Measurements from ENCODE around the gene ROCK2.

Gene ROCK2

GRCh38 chr2:11304476-11304875 is 40.0 kb downstream of the ROCK2 start:
- Histone ChIP-seq H3K27me3 (ENCODE audit: low read depth, low read length) (no peaks in the 10 kb centered on the region), H3K4me1 (ENCODE audit: control insufficient read depth in 1 of 2, insufficient read depth in 2 of 2, low read length in 2 of 2) (peaks cover 5 to 12% of the 10 kb centered on the region in 2 donors), H3K4me3 (ENCODE audit: low read depth in 1 of 2, low read length in 2 of 2) (no peak overlapping the region), H3K27ac (ENCODE audit: low read length) (no peak overlapping the region), H3K9me3 (ENCODE audit: control insufficient read depth in 1 of 2, low read length in 2 of 2) (no peaks in the 10 kb centered on the region), H3K36me3 (ENCODE audit: control insufficient read depth in 1 of 2, insufficient read depth in 2 of 2, low read length in 2 of 2) (no peaks in the 10 kb centered on the region)

- Histone ChIP-seq H3K4me3 (ENCODE audit: low read depth in 1 of 2, low read length in 2 of 2) (no peak overlapping the region), H3K27me3 (ENCODE audit: low read depth, low read length) (no peaks in the 10 kb centered on the region), H3K36me3 (ENCODE audit: control insufficient read depth in 1 of 2, insufficient read depth in 2 of 2, low read length in 2 of 2) (no peaks in the 10 kb centered on the region), H3K9me3 (ENCODE audit: control insufficient read depth in 1 of 2, low read length in 2 of 2) (no peaks in the 10 kb centered on the region), H3K4me1 (ENCODE audit: control insufficient read depth in 1 of 2, insufficient read depth in 2 of 2, low read length in 2 of 2) (peaks cover 5 to 12% of the 10 kb centered on the region in 2 donors), H3K27ac (ENCODE audit: low read length) (no peak overlapping the region)
These were observed 41.0 kb downstream of the ROCK2 start for GRCh38 chr2:11303290-11304013.

GRCh38 chr2:11299439-11299838 is 45.0 kb downstream of the ROCK2 start:
- Histone ChIP-seq H3K36me3 (ENCODE audit: control insufficient read depth in 1 of 2, insufficient read depth in 2 of 2, low read length in 2 of 2) (no peaks in the 10 kb centered on the region), H3K4me3 (ENCODE audit: low read depth in 1 of 2, low read length in 2 of 2) (no peak overlapping the region), H3K4me1 (ENCODE audit: control insufficient read depth in 1 of 2, insufficient read depth in 2 of 2, low read length in 2 of 2) (peaks cover 0 to 2% of the 10 kb centered on the region in 2 donors), H3K9me3 (ENCODE audit: control insufficient read depth in 1 of 2, low read length in 2 of 2) (no peaks in the 10 kb centered on the region), H3K27me3 (ENCODE audit: low read depth, low read length) (no peaks in the 10 kb centered on the region), H3K27ac (ENCODE audit: low read length) (no peak overlapping the region)

GRCh38 chr2:11298592-11298991 is 45.8 kb downstream of the ROCK2 start:
- Histone ChIP-seq H3K36me3 (ENCODE audit: control insufficient read depth in 1 of 2, insufficient read depth in 2 of 2, low read length in 2 of 2) (no peaks in the 10 kb centered on the region), H3K27me3 (ENCODE audit: low read depth, low read length) (no peaks in the 10 kb centered on the region), H3K27ac (ENCODE audit: low read length) (no peak overlapping the region), H3K4me3 (ENCODE audit: low read depth in 1 of 2, low read length in 2 of 2) (no peak overlapping the region), H3K4me1 (ENCODE audit: control insufficient read depth in 1 of 2, insufficient read depth in 2 of 2, low read length in 2 of 2) (peaks cover 0 to 2% of the 10 kb centered on the region in 2 donors), H3K9me3 (ENCODE audit: control insufficient read depth in 1 of 2, low read length in 2 of 2) (no peaks in the 10 kb centered on the region)

- H3K27ac ChIP-seq (ENCODE audit: low read length): no peak overlapping the region
- no peaks in the 10 kb centered on the region for H3K36me3 ChIP-seq (ENCODE audit: control insufficient read depth in 1 of 2, insufficient read depth in 2 of 2, low read length in 2 of 2)
- H3K4me1 ChIP-seq (ENCODE audit: control insufficient read depth in 1 of 2, insufficient read depth in 2 of 2, low read length in 2 of 2): peaks cover 3 to 10% of the 10 kb centered on the region in 2 donors
- H3K27me3 ChIP-seq (ENCODE audit: low read depth, low read length): no peaks in the 10 kb centered on the region
- no peaks in the 10 kb centered on the region for H3K9me3 ChIP-seq (ENCODE audit: control insufficient read depth in 1 of 2, low read length in 2 of 2)
- no peak overlapping the region for H3K4me3 ChIP-seq (ENCODE audit: low read depth in 1 of 2, low read length in 2 of 2)
These were observed 48.0 kb downstream of the ROCK2 start for GRCh38 chr2:11296401-11296800.

- H3K4me3 ChIP-seq (ENCODE audit: low read depth in 1 of 2, low read length in 2 of 2): no peak overlapping the region
- no peaks in the 10 kb centered on the region for H3K36me3 ChIP-seq (ENCODE audit: control insufficient read depth in 1 of 2, insufficient read depth in 2 of 2, low read length in 2 of 2)
- H3K27ac ChIP-seq (ENCODE audit: low read length): no peak overlapping the region
- H3K9me3 ChIP-seq (ENCODE audit: control insufficient read depth in 1 of 2, low read length in 2 of 2): no peaks in the 10 kb centered on the region
- H3K27me3 ChIP-seq (ENCODE audit: low read depth, low read length): no peaks in the 10 kb centered on the region
- H3K4me1 ChIP-seq (ENCODE audit: control insufficient read depth in 1 of 2, insufficient read depth in 2 of 2, low read length in 2 of 2): peaks cover 3 to 16% of the 10 kb centered on the region in 2 donors
These were observed 51.8 kb downstream of the ROCK2 start for GRCh38 chr2:11292464-11293255.

- H3K9me3 ChIP-seq (ENCODE audit: control insufficient read depth in 1 of 2, low read length in 2 of 2): no peaks in the 10 kb centered on the region
- H3K4me3 ChIP-seq (ENCODE audit: low read depth in 1 of 2, low read length in 2 of 2): no peak overlapping the region
- no peaks in the 10 kb centered on the region for H3K27me3 ChIP-seq (ENCODE audit: low read depth, low read length)
- peaks cover 0 to 1% of the 10 kb centered on the region in 2 donors for H3K36me3 ChIP-seq (ENCODE audit: control insufficient read depth in 1 of 2, insufficient read depth in 2 of 2, low read length in 2 of 2)
- no peak overlapping the region for H3K27ac ChIP-seq (ENCODE audit: low read length)
- H3K4me1 ChIP-seq (ENCODE audit: control insufficient read depth in 1 of 2, insufficient read depth in 2 of 2, low read length in 2 of 2): peaks cover 3 to 16% of the 10 kb centered on the region in 2 donors
These were observed 53.7 kb downstream of the ROCK2 start for GRCh38 chr2:11290713-11291112.

GRCh38 chr2:11290211-11290610 is 54.2 kb downstream of the ROCK2 start:
- Histone ChIP-seq H3K9me3 (ENCODE audit: control insufficient read depth in 1 of 2, low read length in 2 of 2) (no peaks in the 10 kb centered on the region), H3K4me3 (ENCODE audit: low read depth in 1 of 2, low read length in 2 of 2) (no peak overlapping the region), H3K27me3 (ENCODE audit: low read depth, low read length) (no peaks in the 10 kb centered on the region), H3K27ac (ENCODE audit: low read length) (no peak overlapping the region), H3K4me1 (ENCODE audit: control insufficient read depth in 1 of 2, insufficient read depth in 2 of 2, low read length in 2 of 2) (peaks cover 3 to 14% of the 10 kb centered on the region in 2 donors), H3K36me3 (ENCODE audit: control insufficient read depth in 1 of 2, insufficient read depth in 2 of 2, low read length in 2 of 2) (peaks cover 0 to 6% of the 10 kb centered on the region in 2 donors)

GRCh38 chr2:11288431-11288830 is 56.0 kb downstream of the ROCK2 start:
- H3K4me1 ChIP-seq (ENCODE audit: control insufficient read depth in 1 of 2, insufficient read depth in 2 of 2, low read length in 2 of 2): peaks cover 3 to 14% of the 10 kb centered on the region in 2 donors
- H3K27ac ChIP-seq (ENCODE audit: low read length): no peak overlapping the region
- peaks cover 12 to 19% of the 10 kb centered on the region in 2 donors for H3K36me3 ChIP-seq (ENCODE audit: control insufficient read depth in 1 of 2, insufficient read depth in 2 of 2, low read length in 2 of 2)
- H3K4me3 ChIP-seq (ENCODE audit: low read depth in 1 of 2, low read length in 2 of 2): no peak overlapping the region
- no peaks in the 10 kb centered on the region for H3K27me3 ChIP-seq (ENCODE audit: low read depth, low read length)
- peaks cover 0 to 6% of the 10 kb centered on the region in 2 donors for H3K9me3 ChIP-seq (ENCODE audit: control insufficient read depth in 1 of 2, low read length in 2 of 2)

GRCh38 chr2:11286749-11287148 is 57.7 kb downstream of the ROCK2 start:
- peaks cover 0 to 6% of the 10 kb centered on the region in 2 donors for H3K4me1 ChIP-seq (ENCODE audit: control insufficient read depth in 1 of 2, insufficient read depth in 2 of 2, low read length in 2 of 2)
- no peak overlapping the region for H3K27ac ChIP-seq (ENCODE audit: low read length)
- no peak overlapping the region for H3K4me3 ChIP-seq (ENCODE audit: low read depth in 1 of 2, low read length in 2 of 2)

GRCh38 chr2:11286323-11286722 is 58.1 kb downstream of the ROCK2 start:
- no peak overlapping the region for H3K27ac ChIP-seq (ENCODE audit: low read length)
- no peak overlapping the region for H3K4me3 ChIP-seq (ENCODE audit: low read depth in 1 of 2, low read length in 2 of 2)
- peaks cover 0 to 6% of the 10 kb centered on the region in 2 donors for H3K9me3 ChIP-seq (ENCODE audit: control insufficient read depth in 1 of 2, low read length in 2 of 2)
- no peaks in the 10 kb centered on the region for H3K27me3 ChIP-seq (ENCODE audit: low read depth, low read length)
- peaks cover 12 to 19% of the 10 kb centered on the region in 2 donors for H3K36me3 ChIP-seq (ENCODE audit: control insufficient read depth in 1 of 2, insufficient read depth in 2 of 2, low read length in 2 of 2)
- peaks cover 0 to 6% of the 10 kb centered on the region in 2 donors for H3K4me1 ChIP-seq (ENCODE audit: control insufficient read depth in 1 of 2, insufficient read depth in 2 of 2, low read length in 2 of 2)

More at GRCh38 chr2:11286749-11287148, 57.7 kb downstream of the ROCK2 start:
- Histone ChIP-seq H3K9me3 (ENCODE audit: control insufficient read depth in 1 of 2, low read length in 2 of 2) (peaks cover 0 to 6% of the 10 kb centered on the region in 2 donors), H3K27me3 (ENCODE audit: low read depth, low read length) (no peaks in the 10 kb centered on the region), H3K36me3 (ENCODE audit: control insufficient read depth in 1 of 2, insufficient read depth in 2 of 2, low read length in 2 of 2) (peaks cover 12 to 19% of the 10 kb centered on the region in 2 donors)
